ENCODE measurements around the gene LOXHD1.

DNA sequence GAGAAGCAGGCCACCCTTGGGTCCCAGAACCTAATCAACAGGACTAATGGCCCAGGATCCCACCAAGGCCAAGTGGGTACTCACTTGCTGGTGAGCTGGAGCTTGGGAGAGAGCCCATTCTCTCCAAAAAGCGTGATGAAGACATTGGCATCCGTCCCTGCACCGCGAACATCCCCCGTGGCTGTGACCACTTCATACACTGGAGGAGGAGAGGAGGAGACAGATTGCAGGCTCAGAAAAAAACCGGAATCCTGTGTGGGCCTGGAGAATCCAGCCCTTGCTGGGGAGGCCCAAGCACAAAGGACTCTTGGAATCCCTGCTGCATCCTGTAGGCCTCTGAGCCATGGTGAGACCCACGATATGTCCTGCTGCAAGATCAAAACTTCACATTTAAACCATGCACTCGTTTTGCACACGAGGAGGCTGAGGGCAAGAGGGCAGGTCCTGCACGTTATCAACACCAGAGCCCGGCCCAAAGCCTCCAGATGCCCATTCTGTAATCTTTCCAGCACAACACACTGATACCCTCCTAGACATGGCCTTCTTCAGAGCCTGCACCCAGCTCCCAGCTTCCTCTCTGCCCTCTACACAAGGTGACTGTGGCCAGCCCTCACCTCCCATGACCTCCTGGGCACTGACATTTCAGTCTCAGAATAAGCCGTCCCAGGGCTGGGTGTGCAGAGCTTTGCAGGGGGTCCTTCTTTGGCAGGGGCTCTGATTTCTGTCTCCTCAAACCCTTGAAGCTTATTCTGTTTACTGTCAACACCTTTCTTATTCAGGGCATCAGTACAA lies 7.8 kb downstream of the LOXHD1 start:
- TF ChIP-seq CTCF (conservative IDR thresholded peaks at IDR 0.05; ENCODE audit: low read depth, low read length): no peak
- TF ChIP-seq MAFK (IDR thresholded peaks at IDR 0.05; ENCODE audit: low read depth, low read length): no peak
